ENCODE measurements around the gene MFSD11.
"Not testable (repeated sequence)": the region's sequence is repeated elsewhere in the genome, so short reads cannot be mapped to it uniquely, and the experiment has no call there.

Gene MFSD11

DNA sequence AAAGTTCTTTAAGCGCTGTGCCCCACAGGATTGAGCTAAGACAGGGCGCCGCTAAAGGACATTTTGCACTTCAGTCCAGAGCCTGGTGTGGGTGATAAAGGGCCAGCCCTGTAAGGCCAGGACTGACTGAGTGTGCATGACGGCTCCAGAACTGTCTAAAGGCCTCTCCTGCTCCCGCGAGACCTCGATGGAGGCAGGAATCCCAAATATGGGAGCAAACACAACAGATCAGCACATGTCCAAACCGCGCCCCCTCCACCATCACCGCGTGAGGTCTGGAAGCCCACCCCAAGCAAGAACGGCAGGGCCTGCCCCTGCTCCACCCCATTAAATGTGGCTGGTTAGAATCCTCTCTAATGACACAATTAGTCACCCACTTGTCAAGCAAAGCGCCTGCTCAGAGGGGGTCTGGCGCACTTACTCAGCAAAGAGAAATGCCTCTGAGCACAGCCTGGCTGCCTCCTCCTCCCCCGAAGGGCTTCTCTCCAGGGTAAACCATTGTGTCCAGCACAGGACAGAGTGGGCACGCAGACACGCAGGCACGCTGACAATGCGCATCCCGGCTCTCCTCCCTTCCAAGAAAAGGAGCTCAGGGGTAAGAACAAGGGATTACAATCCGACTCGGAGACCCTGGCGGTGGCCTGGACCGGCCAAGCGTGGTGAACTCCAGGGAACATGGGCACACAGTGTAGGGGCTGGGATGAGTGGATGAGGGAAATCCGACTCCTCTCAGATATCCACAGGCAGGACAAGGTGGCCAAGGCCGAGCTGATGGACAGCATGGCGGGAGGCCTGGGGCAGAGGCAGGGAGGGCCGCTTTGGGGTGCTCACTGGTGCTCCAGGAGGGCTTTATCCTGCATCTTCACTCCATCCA is 28.6 kb upstream of the MFSD11 start:
- no peak for DNase-seq

- DNase-seq = not testable (repeated sequence)
Observed at GRCh38 chr17:76709951-76710862, 27.7 kb upstream of the MFSD11 start.

DNA sequence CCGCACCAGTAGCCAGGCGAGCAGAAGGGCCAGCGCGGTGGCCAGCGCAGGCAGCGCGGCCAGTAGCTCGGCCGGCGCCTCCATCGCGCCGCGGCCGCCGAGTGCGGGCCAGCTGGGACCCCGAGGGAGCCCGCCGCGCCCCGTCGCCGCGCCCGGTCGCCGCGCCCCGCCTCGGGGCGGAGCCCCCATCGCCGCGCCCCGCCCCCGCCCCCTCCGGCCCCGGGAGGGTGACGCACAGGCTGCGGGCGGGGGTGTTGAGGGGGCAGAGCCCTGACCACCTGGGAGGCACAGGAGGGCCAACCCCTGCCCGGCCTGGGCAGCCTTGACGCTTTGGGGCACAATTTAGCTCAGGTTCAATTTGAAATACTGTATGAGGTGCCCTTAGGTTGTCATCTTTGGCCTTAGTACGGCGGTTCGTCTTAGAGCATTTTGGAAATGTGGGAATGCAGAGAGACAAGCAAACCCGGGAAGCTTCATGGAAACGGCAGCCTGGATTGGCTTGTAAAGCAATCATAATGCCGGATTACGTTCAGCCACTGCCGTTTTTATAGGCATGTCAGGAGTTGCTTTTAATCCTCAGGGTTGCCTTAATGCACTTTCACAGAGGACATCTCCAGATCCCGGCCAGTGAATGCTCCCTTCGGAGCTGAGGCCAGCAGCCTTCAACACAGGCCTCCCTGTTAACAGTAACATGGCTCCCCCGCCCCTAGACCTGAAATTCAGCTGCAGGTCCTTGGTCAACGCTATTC is 26.9 kb upstream of the MFSD11 start, which contains the start of gene MXRA7:
MXRA7 (minus strand) TSS at position 103 of the 749 bp plus-strand sequence; CDS start at position 84, 19 bp downstream.
- DNase-seq = no peak

DNA sequence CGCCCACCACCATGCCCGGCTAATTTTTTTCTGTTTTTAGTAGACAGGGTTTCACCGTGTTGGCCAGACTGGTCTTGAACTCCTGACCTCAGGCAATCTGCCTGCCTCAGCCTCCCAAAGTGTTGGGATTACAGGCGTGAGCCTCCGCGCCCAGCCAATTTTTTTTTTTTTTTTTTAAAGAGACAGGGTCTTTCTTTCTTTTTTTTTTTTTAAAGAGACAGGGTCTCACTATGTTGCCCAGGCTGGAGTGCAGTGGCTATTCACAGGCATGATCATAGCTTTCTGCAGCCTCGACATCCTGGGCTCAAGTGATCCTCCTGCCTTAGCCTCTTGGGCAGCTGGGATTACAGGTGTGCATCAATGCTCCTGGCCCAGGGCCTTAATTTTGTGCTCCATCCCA is 25.6 kb upstream of the MFSD11 start:
- DNase-seq = not testable (repeated sequence)

GRCh38 chr17:76713765-76714164 is 24.2 kb upstream of the MFSD11 start:
- no peak for DNase-seq

DNA sequence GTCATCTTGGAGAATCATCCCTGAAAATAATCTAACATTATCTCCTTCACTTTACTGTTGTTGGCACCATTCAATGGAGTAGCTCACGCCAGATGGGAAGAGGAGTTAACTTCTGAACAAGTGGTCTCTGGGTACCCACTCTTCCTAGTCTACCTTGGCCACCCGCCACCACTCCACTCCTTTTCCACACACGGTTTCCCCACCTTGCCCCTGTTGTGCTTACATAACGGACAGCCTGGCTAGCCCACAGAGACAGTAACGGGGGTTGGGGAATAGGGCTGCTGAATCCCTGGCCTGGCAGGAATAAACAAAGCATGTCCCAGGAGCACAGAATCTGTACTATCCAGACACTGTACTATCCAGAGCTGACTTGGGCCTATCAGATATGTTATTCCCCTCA is 23.6 kb upstream of the MFSD11 start:
- DNase-seq = no peak

GRCh38 chr17:76714822-76715495 is 23.0 kb upstream of the MFSD11 start:
- no peak for DNase-seq

DNA sequence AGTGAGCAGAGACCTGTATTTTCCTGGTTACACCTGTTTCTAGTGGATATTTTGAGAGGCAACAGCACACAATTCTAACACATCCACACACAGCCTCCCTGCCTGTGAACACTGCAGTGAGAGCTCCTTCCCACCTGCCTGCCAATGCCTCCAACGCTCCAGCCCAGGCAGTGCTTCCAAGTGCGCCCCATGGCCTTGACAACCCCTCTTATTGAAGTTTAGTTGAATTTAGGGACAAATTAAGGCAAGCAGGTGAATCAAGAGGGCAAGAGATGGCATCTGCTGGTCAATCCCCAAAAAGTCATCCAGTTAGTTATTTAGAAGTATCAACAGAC is 22.5 kb upstream of the MFSD11 start:
- DNase-seq = no peak

DNA sequence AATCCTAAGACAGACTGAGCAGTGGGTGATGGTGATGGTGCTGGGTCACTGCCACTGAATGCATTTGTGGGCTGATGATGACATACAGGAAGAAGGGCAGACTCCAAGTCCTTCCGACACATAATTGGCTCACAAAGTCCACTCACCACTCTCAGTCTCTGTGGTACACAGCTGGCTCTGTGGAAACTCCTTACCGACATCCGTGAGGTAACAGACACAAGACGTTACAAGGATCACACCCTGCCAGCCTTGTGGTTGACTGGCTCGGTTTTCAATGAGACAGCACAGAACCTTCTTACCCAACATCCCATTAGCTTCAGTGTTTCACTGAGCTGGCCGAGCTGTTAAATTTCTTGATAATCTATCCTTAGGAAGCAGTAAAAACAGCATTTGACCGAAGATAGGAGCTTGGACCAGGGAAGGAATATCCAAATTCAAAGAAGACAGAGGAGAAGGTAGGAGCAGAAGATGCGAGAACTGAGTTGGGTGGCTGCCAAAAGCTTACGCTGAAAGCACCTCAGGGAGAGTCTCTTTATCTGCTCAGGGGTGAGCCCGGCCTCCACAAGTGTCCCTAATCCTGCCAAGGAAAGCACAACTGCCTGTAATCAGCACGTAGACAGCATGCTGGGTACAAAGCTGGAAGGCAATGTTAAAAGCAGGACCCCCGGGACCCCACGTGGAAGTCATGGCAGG is 21.6 kb upstream of the MFSD11 start:
- DNase-seq = no peak

DNA sequence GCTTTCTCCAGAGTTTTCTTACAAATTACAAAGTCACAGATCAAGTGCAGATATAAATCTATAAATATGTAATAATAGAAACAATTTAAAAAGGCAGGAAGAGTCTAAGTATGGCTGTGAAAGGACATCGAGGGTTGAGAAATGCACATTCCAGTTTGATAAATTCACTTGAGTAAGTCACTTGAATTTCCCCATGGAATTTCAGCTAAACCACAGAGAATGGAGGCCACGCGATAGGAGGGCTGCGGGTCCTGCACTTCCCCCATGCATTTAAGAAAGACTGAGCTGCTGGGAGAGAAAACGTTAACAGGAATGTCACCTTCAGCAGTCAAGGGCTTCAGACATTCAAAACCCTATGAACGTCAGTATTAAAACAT is 21.1 kb upstream of the MFSD11 start:
- DNase-seq = no peak

GRCh38 chr17:76718516-76718915 is 19.4 kb upstream of the MFSD11 start:
- DNase-seq = no peak

GRCh38 chr17:76720211-76720610 is 17.7 kb upstream of the MFSD11 start:
- no peak for DNase-seq

- no peak for DNase-seq
Observed at GRCh38 chr17:76720941-76721340, 17.0 kb upstream of the MFSD11 start.

- DNase-seq = no peak
Observed at GRCh38 chr17:76721463-76721862, 16.5 kb upstream of the MFSD11 start.

- no peak for DNase-seq
Observed at GRCh38 chr17:76722279-76722678, 15.6 kb upstream of the MFSD11 start.

DNA sequence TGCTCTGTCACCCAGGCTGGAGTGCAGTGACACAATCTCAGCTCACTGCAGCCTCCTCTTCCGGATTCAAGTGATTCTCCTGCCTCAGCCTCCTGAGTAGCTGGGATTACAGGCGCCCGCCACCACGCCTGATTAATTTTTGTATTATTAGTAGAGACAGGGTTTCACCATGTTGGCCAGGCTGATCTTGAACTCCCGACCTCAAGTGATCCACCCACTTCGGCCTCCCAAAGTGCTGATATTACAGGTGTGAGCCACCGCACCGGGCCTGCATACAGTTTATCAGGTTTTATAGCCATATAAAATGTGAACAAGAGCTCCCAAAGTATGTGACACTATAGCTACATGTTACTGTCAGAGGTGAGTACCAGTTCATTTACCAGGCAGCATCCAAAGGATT is 14.9 kb upstream of the MFSD11 start:
- DNase-seq = not testable (repeated sequence)

GRCh38 chr17:76723812-76724211 is 14.1 kb upstream of the MFSD11 start:
- DNase-seq = no peak

GRCh38 chr17:76725580-76726230 is 12.2 kb upstream of the MFSD11 start:
- DNase-seq = peak; percentile 30

- DNase-seq = peak; percentile 97
Observed at GRCh38 chr17:76726231-76726775, 11.6 kb upstream of the MFSD11 start, which contains the start of gene JMJD6. JMJD6 (minus strand) TSS chr17:76726606; CDS start chr17:76726475, 131 bp downstream.

GRCh38 chr17:76726776-76727718 is 10.9 kb upstream of the MFSD11 start, which contains the start of gene METTL23:
METTL23 (plus strand) TSS chr17:76726839; CDS start chr17:76729711, 2,872 bp downstream.
- peak; percentile 42 for DNase-seq
